ENCODE measurements around the gene GALNT1. TPM values are rescaled to one million over a fixed set of nuclear protein-coding genes. Genes with fewer than 3 reads are reported as not detected.

The GALNT1 gene
- total RNA-seq, 1 donor from 2014 or later: 101 TPM

DNA sequence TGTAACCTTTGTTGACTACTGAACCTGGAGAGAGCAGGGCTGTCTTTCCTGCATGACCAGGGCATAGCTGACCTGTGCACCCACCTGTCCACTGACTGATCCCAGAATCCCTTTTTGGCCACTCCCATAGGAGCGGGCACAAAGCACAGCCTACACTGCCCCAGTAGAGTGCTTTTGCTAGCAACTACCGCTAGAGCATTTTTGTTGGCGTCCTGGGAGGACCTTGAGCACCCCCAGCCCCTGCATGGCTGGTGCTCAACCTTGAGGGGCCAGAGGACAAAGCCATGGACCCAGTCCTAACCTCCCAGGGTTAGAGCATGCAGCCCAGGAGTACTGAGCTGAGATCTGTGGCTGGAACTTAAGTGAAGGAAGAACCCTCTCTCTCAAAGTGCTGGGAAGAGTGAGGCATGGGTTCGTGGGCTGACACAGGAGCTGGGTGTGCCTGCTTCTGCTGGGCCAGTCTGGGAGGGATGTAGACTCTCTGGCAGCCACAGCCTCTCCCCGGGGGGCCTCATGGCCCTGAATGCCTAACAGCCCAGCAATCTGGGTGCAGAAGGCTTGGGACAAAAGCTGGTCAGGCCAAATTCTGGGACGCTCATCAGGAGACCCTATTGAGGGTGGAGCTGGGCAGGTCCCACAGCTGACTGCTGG, 140.0 kb downstream of the GALNT1 start:
- peak; percentile 15 for ATAC-seq

DNA sequence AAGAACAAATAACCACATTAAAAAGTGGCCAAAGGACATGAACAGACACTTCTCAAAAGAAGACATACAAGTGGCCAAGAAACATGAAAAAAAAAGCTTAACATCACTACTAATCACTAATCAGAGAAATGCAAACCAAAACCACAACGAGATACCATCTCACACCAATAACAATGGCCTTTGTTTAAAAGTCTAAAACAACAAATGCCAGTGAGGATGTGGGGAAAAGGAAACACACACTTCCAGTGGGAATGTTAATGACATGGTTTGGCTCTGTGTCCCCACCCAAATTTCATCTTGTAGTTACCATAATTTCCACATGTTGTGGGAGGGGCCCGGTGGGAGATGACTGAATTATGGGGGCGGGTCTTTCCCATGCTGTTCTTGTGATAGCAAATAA, 147.1 kb downstream of the GALNT1 start:
- ATAC-seq: no peak

DNA sequence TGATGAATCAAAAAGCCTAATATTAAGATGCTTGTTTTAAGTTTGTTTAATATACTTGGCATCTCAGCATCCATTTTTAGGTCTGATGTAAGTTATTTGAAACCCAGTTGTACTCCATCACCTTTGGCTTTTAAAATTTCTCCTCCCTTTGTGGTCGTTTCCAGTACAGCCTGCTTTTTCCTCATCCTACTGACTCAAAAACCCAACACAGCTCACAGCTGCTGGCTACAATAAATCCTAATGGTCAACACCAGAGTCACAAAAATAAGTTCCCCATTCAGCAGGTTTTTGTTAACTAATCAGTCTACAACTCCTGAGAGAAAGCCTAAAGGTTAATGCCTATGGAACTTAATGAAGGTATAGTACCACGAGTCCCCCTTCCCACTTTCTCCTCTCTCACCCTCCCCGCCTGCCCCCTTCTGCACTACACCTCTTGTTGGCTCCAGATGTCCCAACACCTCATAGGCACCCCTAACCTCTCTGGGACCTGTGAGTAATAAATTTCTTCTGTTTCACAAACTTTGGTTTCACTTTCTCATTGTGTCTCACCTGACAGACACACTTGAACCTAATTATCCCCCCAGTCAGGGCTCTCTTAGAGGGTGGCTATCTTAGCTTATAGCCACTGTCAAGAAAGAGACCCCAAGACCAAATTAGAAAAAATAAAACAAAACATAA, 148.6 kb downstream of the GALNT1 start:
- no peak for ATAC-seq

DNA sequence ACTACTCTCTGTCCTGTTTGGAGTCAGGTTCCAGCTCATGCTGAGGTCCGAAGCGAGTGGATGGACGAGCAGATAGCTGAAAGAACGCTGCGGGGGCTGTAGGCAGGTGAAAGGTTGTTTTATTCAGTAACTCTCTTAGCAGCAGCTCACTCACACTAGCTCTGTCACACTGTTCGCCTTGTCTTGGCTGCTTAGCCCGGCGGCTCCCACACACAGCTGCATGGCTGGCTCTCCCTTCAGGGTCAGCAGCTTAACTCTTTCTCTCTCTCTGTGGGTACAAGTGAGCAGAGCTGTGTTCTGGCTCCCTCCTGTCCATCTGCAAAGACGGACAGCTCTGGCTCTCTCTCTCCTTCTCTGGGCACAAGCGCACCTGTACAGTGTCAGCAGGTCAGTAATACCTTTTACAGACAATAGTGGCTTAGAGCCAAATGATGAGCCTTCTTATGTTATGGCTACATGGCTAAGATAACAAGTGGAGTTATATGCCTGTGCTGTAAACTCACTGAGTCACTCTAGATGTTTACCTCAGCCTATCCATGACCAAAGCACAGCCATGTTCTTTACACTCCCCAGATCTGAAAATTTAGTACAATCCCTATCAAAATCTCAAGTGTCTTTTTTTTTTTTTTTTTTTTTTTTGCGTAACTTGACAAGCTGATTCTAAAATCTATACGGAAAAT, 149.3 kb downstream of the GALNT1 start:
- ATAC-seq: no peak

DNA sequence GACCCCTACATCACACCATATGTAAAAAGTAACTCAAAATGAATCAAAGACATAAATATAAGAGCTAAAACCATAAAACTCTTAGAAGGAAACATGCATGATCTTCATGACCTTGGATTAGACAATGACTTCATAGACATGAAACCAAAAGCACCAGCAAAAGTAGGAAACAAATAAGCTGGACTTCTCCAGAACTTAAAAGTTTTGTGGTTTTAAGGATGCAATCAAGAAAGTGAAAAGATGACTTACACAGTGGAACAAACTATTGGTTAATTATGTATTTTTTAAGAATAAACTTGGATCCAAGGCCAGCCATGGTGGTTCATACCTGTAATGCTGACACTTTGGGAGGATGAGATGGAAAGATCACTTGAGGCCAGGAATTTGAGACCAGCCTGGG, 150.2 kb downstream of the GALNT1 start:
- ATAC-seq: no peak

DNA sequence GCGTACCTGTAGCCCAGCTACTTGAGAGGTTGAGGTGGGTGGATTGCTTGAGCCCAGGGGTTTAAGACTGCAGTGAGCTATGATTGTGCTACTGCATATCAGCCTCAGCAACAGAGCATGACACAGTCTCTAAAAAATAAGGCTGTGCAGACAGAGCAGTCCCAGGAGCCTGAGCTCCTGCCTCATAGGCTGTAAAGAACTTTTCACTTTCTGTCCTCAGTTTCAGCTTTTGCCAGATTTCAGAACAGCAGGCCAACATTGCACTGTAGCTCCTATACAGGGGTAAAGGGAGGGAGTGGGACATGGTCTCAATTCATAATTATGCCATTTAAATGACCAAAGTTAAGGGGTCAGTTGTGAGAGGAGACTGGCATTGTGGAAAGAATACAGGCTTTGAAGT, 150.6 kb downstream of the GALNT1 start:
- no peak for ATAC-seq

DNA sequence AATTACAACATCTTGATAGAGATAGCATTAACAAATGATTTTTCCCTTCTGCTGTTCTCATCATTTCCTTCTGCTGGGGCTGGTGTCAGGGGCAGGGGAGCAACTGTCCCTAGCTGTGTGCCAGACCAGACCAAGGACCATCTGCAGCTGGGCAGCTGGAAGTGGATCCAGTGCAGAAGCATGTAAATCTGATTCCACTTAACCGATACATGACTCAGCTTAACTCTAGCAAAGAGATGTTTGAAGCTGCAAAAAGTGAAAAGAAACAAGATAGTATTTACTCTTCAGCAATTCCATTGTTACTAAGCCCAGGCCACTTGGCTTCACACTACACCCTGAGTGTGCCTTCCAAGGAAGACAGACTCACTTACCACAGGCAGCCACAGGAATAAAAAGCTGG, 151.1 kb downstream of the GALNT1 start:
- no peak for ATAC-seq

DNA sequence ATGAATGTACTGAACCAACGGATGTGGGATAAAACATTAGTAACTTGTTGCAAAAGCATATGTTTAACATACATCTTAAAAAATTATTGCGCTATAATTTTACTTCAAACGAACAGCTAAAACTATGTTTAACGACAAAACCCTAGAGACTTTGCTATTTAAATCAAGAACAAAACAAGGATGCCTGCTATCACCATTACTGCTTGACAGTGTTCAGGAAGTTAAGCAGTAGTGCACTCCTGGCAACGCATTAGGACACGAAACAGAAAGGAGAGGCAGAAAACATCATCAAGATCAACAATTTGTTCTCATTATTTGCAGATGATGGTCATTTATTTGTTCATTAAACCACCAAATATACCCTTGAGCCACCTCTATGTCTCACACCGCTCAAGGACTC, 151.9 kb downstream of the GALNT1 start:
- no peak for ATAC-seq

DNA sequence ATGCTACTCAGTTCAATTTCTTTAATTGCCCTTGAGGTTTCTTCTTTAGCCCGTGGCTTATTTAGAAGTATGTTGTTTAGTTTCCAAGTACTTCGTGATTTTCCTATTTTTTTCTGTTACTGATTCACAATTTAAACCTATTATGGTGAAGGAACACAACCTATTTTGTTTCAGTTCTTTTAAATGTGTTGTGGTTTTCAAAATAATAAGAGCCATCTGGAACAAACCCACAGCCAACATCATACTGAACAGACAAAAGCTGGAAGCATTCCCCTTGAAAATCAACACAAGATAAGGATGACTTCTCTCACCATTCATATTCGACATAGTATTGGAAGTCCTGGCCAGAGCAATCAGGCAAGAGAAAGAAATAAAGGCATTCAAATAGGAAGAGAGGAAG, 155.2 kb downstream of the GALNT1 start:
- ATAC-seq: no peak

DNA sequence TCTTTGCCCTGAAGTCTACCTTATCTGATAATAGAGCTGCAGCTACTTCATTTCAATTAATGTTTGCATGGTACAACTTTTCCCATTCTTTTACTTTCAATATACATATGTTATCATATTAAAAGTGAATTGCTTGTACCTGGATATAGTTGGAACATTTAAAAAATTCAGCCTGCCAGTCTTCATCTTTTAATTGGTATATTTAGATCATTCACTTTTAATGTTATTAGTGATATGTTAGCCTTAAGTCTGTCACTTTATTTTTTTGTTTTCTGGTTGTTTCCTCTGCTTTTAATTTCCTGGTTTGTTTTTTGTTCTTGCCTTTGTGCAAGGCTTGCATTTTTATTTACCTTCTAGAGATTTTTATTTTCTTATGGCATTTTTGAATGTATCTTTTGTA, 158.2 kb downstream of the GALNT1 start:
- ATAC-seq: no peak

DNA sequence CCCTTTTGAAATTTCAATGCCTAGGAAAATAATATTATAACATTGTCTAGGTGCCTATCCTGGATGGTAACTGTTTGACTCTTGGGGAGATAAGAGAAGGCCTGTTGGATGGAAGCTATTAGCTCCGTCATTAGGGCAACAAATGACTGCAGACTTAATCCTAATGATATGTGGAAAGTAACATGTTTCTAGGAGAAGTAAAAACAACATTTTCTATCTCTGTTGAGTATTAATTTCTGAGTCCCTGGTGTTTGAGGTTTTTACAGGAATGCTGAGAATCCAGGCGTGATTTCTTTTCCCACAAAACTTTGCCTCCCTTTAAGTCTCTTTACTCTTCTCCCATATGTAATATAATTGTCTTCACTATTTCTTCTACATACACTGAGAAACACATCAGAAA, 159.1 kb downstream of the GALNT1 start:
- ATAC-seq: no peak

DNA sequence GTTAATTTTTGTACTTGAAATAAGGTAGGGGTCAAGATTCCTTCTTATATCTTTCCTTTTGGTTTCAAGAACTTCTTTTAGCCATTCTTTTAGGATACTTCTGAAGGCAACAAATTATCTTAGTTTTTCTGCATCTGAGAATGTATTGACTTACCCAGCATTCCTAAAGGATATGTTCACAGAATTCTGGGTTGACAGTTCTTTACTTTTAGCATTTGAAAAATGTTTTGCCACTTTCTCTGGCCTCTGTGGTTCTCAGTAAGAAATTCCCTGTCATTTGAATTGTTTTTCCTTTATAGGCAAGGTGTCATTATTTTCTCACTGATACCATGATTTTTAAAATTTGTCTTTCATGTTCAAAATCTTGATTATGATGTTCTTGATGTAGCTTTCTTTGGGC, 162.4 kb downstream of the GALNT1 start:
- no peak for ATAC-seq

DNA sequence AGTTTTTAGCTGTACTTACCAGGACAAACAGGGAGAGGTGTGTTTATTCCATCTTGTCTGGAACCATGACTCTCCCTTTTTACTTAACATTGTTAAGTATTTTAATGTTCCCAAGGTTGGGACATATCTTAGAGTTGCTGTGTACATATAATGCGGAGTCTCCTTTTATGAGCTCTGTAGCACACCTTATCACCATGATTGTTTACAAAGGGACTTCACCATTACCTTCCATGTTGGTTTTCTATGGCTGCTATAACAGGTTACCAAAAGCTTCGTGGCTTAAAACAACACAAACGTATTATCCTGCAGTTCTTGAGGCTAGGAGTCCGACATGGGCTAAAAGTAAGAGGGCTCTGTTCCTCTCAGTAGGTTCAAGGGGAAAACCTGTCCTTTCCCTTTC, 164.3 kb downstream of the GALNT1 start:
- ATAC-seq: no peak

DNA sequence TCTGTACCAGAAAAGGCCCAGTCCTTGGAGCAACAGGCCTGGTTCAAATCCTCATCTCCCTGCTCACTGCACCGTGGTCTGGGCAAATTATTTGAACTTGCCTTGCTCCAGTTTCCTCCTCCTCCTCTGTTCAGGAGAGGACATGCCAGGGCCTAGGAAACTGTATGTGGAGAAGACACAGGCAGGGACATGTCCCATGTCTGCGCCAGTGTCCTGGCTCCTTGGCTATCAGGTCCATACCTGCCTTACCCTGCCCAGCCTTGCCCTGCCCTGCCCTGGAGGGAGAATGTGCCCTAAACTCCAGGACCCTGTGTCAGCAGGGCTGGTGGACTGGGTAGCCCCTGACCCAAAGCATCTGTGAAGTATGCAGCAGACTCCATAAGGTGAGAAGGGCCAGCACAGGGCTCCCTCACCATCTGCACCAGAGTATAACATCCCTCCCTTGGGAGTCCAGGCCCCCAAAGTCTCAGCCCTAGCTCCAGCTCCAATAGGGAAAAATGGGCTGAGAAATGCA, 165.3 kb downstream of the GALNT1 start:
- ATAC-seq: peak; percentile 76

DNA sequence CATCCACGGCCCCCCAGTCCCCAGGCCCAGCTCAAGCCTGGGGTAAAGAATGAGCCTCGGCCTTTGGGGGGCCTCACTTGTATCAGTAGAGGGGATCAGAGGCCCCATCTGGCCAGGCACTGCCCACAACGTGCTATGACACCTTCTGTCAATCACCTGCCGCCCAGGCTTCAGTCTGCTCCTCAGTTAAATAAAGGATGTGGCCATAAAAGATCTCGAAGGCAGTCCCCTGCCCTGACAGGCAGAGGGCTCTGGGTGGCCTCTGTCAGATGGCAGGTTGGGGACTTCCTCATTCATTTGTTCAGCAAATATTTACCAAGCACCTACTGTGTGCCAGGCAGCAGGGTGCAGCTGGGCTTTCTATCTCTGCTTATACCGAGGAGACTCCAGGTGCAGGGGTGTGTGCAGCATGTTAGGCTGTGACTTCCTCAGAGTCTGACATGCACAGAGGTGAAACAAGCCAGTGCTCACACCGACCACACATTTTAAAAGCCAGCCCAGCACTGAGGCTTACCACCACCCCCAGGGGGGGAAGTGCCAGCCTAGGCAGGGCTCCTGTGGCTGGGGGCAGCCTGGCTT, 166.4 kb downstream of the GALNT1 start:
- no peak for ATAC-seq

DNA sequence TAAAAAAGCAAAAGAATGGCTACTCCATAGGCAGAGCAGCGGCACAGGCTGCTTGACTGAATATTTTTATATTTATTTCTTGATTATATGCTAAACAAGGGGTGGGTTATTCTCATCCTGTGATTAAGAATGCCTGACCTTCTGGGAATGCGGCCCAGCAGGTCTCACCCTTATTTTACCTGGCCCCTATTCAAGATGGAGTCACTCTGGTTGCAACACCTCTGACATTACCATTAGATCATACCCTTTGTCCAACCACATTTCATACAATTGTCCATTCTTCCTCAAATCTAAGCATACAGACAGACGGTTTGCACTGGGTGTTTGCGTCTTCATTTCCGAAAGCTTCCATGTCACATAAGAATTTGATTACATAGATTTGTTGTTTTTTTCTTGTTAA, 168.2 kb downstream of the GALNT1 start:
- ATAC-seq: peak; percentile 69

DNA sequence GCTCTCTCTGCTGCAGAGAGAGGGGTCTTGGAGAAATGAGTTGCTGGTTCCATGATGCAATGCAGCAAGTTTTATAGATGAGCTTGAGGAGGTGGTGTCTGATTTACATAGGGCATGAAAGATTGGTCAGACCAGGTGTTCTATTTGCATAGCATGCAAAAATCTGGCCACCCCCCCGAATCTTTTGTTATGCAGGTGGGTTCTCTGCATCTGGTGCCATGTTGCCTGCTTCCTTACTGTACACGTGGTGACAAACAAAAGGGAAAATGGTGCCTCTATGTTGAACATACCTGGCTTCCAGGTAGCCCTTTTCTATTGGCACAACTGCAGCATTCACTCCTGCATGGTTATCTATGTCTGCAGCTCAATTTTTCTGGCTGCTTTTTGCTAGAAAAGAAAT, 169.4 kb downstream of the GALNT1 start:
- no peak for ATAC-seq

DNA sequence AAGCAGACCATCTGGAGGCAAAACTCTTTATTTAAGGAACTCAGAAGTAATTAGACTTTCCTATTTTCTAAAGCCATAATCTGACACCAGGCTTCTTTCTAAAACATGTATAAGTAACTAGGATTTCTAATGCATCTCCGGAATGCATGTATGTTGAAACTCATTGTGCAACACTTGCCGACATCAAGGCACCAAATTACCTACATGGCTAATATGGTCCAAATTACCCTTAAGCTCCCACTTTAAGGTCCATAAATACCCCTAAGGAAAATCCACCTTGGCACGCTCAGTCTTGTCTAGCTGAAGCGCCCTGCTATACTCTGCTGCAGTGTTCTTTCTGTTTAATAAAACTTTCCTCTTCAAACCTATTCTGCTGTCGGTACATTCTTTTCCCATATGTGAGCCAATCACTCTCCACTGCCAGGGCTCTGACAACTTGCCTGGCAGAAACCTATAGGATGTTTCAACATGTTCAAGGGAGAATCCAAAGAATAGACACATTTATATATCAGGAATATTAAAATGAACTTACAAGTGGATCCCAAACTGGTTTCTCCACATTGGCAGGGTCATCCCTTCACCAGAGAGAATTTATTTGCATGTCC, 171.9 kb downstream of the GALNT1 start:
- peak; percentile 59 for ATAC-seq

DNA sequence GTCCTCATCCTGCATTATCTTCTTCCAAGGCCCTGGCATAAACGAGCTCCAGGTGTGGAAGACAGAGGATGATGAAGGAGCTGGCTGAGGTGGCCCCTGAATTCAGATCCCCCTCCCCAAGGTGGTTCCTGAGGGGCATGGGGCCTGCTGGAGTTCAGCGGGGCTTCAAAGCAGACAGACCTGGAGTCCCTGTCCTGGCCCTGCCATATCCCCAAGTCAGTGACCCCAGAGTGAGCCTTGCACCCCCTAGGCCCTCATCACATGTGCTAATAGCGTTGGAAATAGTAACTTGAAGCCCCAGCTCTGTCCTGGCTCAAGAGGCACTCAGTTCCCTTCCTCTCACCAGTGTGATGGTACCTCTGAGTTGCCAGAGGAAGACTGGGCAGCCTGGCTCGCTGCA, 172.9 kb downstream of the GALNT1 start:
- ATAC-seq: no peak

DNA sequence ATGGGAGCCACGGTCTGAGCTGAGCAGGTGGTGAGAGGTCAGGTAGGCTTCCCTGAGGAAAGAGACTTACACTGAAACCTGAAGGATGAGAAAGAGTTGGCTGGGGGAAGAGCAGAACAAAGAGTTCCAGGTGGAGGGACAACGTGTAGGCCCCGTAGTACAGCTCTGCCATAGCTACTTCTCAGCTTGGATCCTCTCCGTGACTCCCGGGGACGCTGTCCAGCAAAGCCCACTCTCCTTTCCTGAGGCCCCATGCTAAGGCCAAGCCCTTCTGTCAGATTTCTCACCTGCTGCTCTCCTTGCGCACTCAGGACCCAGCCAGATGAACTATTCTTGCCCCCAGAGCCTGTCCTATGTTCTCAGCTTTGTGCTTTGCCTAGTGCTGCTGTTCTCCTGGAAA, 173.8 kb downstream of the GALNT1 start:
- no peak for ATAC-seq

DNA sequence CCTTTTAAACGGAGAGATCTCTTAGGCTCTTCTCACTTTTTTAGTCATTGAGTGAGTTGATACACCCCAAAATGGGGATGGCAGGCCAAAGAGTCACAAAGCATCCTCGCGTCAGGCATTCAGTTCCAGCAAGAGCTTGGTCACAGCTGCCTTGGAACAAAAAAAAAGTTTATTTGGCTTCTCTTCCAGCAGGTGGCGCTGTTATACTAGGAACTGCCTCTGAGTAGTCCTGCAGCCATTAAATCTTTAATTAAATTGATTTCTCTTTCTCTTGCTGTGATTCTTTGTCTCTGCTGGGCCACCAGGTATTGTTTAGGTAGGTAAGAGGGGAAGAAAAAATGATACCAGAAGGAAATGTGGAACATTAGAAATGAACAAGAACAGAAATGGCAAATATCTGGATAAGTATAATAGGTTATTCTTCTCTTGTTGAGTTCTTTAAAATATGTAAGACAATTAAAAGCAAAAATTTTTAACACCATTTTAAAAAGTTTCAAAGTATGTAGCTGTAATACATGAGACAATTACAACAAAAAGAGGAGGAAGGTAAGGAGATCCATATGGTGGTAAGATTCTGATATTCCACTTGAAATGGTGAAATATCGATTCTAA, 175.1 kb downstream of the GALNT1 start:
- peak; percentile 63 for ATAC-seq
